Uterus (tissue), 4 donors: Measurements from ENCODE around the gene BOK. TPM values are rescaled to one million over a fixed set of nuclear protein-coding genes. Genes with fewer than 3 reads are reported as not detected.
"Not testable (repeated sequence)": the region's sequence is repeated elsewhere in the genome, so short reads cannot be mapped to it uniquely, and the experiment has no call there.

Source experiments
- DNase-seq, 2 donors: peaks; one replicate each; pipeline ENCODE4 v3.0.0-alpha.2; 2019 to 2020
- H3K27ac ChIP-seq, 2 donors: fragments of 200-600 bp; sonication (generic); 1 replicate in 1 of 2; 2 replicates in 1 of 2; pipeline ENCODE4 v1.5.1; 2016 to 2018
- H3K27me3 ChIP-seq, 2 donors: fragments of 200-600 bp; sonication (generic); one replicate each; pipeline ENCODE4 v1.5.1; 2018 to 2019; ENCODE audit warnings: control low read depth in 1 of 2
- H3K36me3 ChIP-seq, 2 donors: fragments of 200-600 bp; sonication (generic); one replicate each; pipeline ENCODE4 v1.5.1; 2019; ENCODE audit warnings: control low read depth in 1 of 2
- H3K4me1 ChIP-seq, 2 donors: fragments of 200-600 bp; sonication (generic); one replicate each; pipeline ENCODE4 v1.5.1; 2018 to 2019; ENCODE audit warnings: control low read depth in 1 of 2
- H3K4me3 ChIP-seq, 2 donors: fragments of 200-600 bp; sonication (generic); 1 replicate in 1 of 2; 2 replicates in 1 of 2; pipeline ENCODE4 v1.5.1; 2018 to 2019; ENCODE audit warnings: mild to moderate bottlenecking in 1 of 2
- H3K9me3 ChIP-seq, 2 donors: fragments of 200-600 bp; sonication (generic); one replicate each; pipeline ENCODE4 v1.5.1; 2019; ENCODE audit warnings: control low read depth in 1 of 2
- CTCF ChIP-seq, 4 experiments: fragments of 200-600 bp in 2 of 4; fragments of 450-650 bp in 2 of 4; sonication (generic) in 2 of 4; IDR thresholded peaks; one replicate each; pipeline ENCODE4 v1.5.1; 2016 to 2019; ENCODE audit warnings: antibody characterized with exemption in 4 of 4, mild to moderate bottlenecking in 2 of 4, moderate library complexity in 1 of 4
- POLR2A ChIP-seq, 2 donors: fragments of 450-650 bp; IDR thresholded peaks; one replicate each; pipeline ENCODE4 v1.6.1; 2016; ENCODE audit warnings: antibody characterized with exemption in 2 of 2, mild to moderate bottlenecking in 1 of 2, moderate library complexity in 1 of 2
- intact Hi-C: fragments of 100-400 bp; cut with DNase I; formaldehyde crosslinking; loops from one replicate; pipeline ENCODE4 v1.15.1; 2023; ENCODE audit warnings: low total_unique reads
- total RNA-seq, 4 donors: library from RNA; depleted of rRNA in 3 of 4; stranded (reverse); fragments of >200 nt in 3 of 4; gene quantifications; one replicate each; pipeline versions ENCODE4 v1.1.0 to v1.2.4, GENCODE V29; 2014 to 2023
- donor health status: DM: yes; HTN: yes; CAD: no.

Gene BOK
- total RNA-seq, 4 donors from 2014 or later: 22.9 to 31.2 (median 26.4) TPM

GRCh38 chr2:241514986-241515737 lies 43.4 kb upstream of the BOK start:
- H3K36me3 ChIP-seq: no peaks in the 10 kb centered on the region
- H3K9me3 ChIP-seq: no peaks in the 10 kb centered on the region
- no peak overlapping the region for H3K27ac ChIP-seq
- no peaks in the 10 kb centered on the region for H3K27me3 ChIP-seq
- no peak for TF ChIP-seq CTCF (IDR thresholded peaks at IDR 0.05)
- TF ChIP-seq POLR2A (IDR thresholded peaks at IDR 0.05): no peak
- no peak overlapping the region for H3K4me3 ChIP-seq
- no peaks in the 10 kb centered on the region for H3K4me1 ChIP-seq
- intact Hi-C loops: no loop called here
- DNase-seq: no peak

- no peaks in the 10 kb centered on the region for H3K36me3 ChIP-seq
- DNase-seq: no peak
- TF ChIP-seq CTCF (IDR thresholded peaks at IDR 0.05) (no peak), POLR2A (IDR thresholded peaks at IDR 0.05) (no peak)
- no peak overlapping the region for H3K4me3 ChIP-seq
- intact Hi-C loops: no loop called here
- H3K27ac ChIP-seq: no peak overlapping the region
- no peaks in the 10 kb centered on the region for H3K27me3 ChIP-seq
- H3K9me3 ChIP-seq: no peaks in the 10 kb centered on the region
- no peaks in the 10 kb centered on the region for H3K4me1 ChIP-seq
Measured at GRCh38 chr2:241516520-241516965, 42.0 kb upstream of the BOK start.

GRCh38 chr2:241517297-241517696 lies 41.2 kb upstream of the BOK start:
- H3K9me3 ChIP-seq: no peaks in the 10 kb centered on the region
- no peak overlapping the region for H3K27ac ChIP-seq
- H3K36me3 ChIP-seq: no peaks in the 10 kb centered on the region
- TF ChIP-seq CTCF (IDR thresholded peaks at IDR 0.05) (no peak), POLR2A (IDR thresholded peaks at IDR 0.05) (no peak)
- intact Hi-C loops: no loop called here
- DNase-seq: no peak
- H3K4me3 ChIP-seq: no peak overlapping the region
- no peaks in the 10 kb centered on the region for H3K4me1 ChIP-seq
- H3K27me3 ChIP-seq: no peaks in the 10 kb centered on the region

- no peak overlapping the region for H3K27ac ChIP-seq
- H3K4me1 ChIP-seq: no peaks in the 10 kb centered on the region
- DNase-seq: no peak
- H3K36me3 ChIP-seq: no peaks in the 10 kb centered on the region
- no peaks in the 10 kb centered on the region for H3K27me3 ChIP-seq
- no peak overlapping the region for H3K4me3 ChIP-seq
- no peak for TF ChIP-seq CTCF (IDR thresholded peaks at IDR 0.05)
- no peak for TF ChIP-seq POLR2A (IDR thresholded peaks at IDR 0.05)
- no peaks in the 10 kb centered on the region for H3K9me3 ChIP-seq
- intact Hi-C loops: no loop called here
Measured at GRCh38 chr2:241519669-241520068, 38.9 kb upstream of the BOK start.

- Histone ChIP-seq H3K27me3 (no peaks in the 10 kb centered on the region), H3K36me3 (no peaks in the 10 kb centered on the region), H3K4me3 (no peak overlapping the region), H3K4me1 (no peaks in the 10 kb centered on the region), H3K9me3 (no peaks in the 10 kb centered on the region), H3K27ac (no peak overlapping the region)
- no peak for DNase-seq
- TF ChIP-seq CTCF (IDR thresholded peaks at IDR 0.05): no peak
- TF ChIP-seq POLR2A (IDR thresholded peaks at IDR 0.05): no peak
- intact Hi-C loops: no loop called here
Measured at GRCh38 chr2:241522477-241522876, 36.1 kb upstream of the BOK start.

GRCh38 chr2:241525818-241526780 lies 32.4 kb upstream of the BOK start:
- intact Hi-C loops, DNase-seq, H3K9me3 ChIP-seq, H3K4me1 ChIP-seq, H3K36me3 ChIP-seq, H3K4me3 ChIP-seq, H3K27me3 ChIP-seq, H3K27ac ChIP-seq: not testable (repeated sequence)
